NCI-H2081 treated with DMSO at 0.1 percent for 48 hours (cell line): ENCODE data around the gene MAGI1.

Experiments
- DNase-seq: peaks from one replicate; lab custom pipeline; 2025; lab: John Stamatoyannopoulos, UW

Gene MAGI1

GRCh38 chr3:65795166-65795565 is 243.6 kb downstream of the MAGI1 start:
- no peak for DNase-seq

DNA sequence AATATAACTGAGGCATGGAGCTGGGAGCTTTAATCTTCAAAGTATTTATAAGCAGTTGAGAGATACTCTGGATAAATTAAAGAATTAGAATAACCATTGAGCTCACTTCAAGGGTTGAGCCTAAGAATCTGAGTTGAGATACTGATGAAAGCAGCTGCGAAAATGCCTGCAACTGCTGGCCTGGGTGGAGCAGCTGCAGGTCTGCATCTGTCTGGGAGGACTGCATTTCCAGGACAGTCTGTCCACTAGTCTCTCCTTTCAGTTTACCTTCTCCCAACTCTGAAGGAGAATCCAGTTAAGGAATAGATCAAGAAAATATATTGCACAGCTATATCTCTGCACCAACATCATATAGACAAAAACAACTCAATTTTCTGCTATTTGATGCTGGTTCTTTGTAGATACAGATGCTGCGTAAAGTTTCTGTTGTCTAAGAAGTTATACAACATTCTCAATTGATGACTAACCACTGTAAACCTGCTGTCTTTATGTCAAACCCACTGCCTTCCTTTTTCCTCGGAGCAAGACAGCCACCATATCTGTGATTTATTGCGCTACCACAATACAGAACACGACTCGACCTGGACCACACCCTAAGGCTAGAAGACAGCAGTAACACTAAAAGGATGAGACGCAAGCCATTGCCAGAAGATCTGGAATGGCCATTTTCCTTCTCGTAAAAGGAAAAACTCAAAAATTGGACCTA is 245.1 kb downstream of the MAGI1 start:
- no peak for DNase-seq

DNA sequence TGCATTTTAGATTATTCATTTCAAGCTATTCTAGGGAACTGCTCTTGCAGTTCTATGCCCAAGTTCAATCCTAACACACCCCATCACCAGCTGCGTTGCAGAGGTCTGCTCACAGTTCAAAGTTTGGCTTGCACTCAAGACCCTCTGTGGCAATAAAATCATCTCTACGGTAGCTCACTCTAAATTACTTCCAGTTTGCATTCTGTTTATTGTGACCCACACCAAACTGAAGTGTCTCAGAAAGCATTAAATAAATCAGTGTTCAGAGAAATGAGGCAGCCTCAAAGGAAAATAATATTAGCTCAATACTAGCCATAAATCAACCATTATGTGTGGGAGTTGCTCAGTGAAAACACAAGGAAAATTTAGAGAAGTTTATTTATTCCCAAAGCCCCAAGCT is 250.3 kb downstream of the MAGI1 start:
- no peak for DNase-seq

DNA sequence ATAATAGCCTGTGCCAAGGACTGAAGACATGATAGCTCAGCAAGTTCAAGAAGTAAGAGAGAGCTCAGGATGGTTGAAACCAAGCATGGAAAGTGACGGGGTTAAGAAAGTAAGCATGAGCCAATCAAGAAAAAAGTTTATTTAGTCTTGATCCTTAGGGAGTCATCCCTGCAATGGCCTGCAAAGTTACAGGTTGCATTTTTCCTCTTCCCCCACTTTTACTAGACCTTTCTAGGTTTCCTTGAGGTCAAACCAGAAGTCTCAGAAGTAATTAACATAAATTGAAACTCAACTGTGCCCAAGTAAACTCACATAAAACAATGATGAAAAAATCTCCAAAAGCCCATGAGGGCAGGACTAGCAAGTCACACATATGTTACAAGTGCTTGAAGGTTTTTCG is 250.9 kb downstream of the MAGI1 start:
- no peak for DNase-seq

DNA sequence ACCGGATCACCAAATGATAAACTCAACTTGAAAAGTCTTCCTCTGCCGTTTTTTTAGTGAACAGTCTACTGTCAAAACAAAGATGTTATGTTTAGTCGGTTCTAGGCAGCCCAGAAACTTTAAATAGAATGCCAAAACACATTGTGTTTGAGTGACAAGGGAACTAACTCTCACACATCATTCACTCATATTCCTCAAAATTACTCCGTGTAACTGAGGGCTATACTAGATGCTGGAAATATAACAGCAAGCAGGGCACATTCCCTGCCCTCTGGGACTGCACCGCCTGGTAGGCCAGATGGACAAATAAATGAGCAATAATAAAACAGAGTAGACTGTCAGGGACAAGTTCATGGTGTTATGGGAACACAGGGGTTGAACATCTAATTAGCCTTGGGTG is 251.4 kb downstream of the MAGI1 start:
- no peak for DNase-seq

DNA sequence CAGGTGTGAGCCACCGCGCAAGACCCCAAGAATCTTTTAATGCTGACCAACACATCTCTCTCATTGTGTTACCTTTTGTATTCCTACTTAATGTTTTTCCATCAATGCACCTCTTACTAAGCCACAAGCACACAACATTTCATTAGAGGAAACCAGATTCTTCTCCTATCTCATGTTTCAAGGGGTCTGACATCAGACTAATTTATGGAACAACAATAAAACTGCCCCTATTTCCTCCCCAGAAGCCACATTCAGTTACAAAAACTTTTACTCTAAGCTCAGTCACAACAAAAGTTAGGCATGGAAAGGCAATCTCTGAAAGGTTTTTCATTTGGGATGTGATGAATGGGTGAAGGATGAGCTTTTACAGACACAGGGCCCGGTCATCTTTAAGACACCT is 251.8 kb downstream of the MAGI1 start:
- no peak for DNase-seq

- DNase-seq: no peak
Observed at GRCh38 chr3:65785065-65785645, 253.6 kb downstream of the MAGI1 start.

DNA sequence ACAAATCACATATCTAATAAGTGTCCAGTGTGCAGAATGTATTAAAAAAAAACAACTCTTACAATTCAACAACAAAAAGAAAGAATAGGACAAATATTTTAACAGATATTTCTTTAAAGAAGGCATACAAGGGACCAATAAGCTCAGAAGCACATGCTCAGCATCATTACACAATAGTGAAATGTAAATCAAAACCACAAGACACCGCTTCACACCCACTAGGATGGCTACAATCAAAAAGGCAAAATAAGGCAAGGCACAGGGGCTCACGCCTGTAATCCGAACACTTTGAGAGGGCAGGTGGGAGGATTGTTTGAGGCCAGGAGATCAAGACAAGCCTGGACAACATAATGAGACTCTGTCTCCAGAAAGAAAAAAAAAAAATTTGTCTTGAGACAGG is 255.6 kb downstream of the MAGI1 start:
- DNase-seq: no peak

DNA sequence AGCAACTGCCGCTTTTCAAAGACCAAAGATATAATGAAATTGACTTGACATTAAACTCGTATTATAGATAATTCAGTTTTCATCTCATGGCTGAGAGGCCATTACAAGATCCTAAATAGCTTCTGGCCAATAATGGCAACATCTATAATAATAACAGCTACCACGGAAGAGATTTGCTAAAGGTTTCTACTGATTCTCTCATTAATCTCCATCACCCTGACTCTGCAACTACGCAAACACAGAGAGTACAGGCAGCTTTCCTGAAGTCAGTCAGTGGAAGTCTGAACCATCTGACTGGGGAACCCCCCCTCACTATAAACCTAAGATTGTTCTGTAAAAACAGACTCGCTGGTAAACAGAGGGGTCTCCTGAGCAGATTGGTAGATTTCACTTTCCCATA is 257.1 kb downstream of the MAGI1 start:
- DNase-seq: no peak

- no peak for DNase-seq
Observed at GRCh38 chr3:65779390-65779789, 259.3 kb downstream of the MAGI1 start.

GRCh38 chr3:65778968-65779367 is 259.8 kb downstream of the MAGI1 start:
- no peak for DNase-seq

GRCh38 chr3:65777050-65777449 is 261.7 kb downstream of the MAGI1 start:
- no peak for DNase-seq

DNA sequence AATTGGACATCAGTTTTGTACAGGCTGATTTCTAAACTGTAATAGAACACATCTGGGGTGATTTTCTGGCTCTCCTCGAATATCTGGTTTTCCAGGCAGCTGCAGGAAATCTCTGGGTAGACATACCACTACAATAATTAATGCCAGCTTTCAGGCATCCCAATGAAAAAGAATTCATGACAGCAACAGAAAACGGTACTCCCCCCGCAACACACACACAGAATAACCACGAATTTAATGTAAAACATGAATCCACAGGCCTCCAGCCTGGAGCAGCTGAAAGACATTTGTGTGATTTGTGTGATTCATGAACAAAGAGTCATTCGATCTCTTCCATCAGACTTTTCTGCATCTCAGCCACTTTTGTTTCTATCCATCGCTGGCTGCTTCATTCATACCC is 262.2 kb downstream of the MAGI1 start:
- no peak for DNase-seq

GRCh38 chr3:65776081-65776480 is 262.6 kb downstream of the MAGI1 start:
- DNase-seq: no peak

DNA sequence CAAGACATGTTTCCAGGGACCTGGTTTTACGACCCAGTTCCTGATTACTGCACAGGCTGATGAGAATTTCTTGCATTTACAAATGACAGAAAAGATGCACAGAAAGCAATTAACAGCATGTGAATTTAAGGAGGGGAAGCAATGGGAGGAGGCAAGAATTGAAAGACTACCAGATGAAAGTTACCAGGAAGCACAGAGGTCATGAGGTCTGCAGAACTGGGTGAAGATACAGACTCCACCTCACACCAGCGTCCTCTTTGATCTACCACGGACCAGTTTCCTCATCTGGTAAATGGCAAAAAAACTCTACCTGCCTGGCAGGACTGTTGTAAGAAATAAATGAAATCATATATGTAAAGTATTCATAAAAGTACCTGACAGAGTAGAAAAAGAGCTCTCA is 266.0 kb downstream of the MAGI1 start:
- no peak for DNase-seq

GRCh38 chr3:65767551-65767950 is 271.2 kb downstream of the MAGI1 start:
- DNase-seq: no peak

- DNase-seq: no peak
Observed at GRCh38 chr3:65762235-65762580, 276.5 kb downstream of the MAGI1 start.

- DNase-seq: no peak
Observed at GRCh38 chr3:65761446-65762234, 277.1 kb downstream of the MAGI1 start.

DNA sequence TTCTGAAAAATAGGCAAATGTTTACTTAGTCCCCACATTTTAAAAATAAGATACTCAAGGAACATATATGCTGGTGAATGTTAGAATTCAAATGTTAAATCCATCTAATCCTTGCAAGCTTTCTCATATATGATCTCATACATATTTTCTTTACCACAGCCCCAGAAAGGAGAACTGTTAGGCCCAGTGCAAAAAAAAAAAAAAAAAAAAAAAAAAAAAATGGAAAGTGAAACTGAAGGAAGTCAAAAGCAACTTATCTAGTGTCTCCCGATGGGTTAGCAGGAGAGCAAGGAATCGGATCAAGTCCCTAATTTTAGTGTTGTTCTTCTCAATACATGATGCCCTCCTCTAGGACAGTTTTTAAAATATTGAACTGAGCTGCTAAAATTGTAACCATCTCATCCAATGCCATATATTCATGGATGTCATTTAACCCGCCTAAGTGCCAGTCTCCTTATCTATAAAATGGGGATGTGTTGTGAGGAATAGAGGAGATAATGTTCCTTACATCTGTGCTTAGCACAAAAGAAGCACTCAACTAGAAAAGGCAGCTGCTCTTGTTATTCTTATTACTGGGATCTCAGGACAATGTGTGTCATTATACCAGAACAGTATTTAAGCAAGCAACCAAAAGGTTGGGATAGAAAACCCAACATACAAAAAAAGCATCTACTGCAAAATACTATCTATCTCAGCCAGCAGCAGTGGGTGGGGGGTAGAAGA is 279.7 kb downstream of the MAGI1 start:
- DNase-seq: no peak

- DNase-seq: no peak
Observed at GRCh38 chr3:65758438-65758837, 280.3 kb downstream of the MAGI1 start.

DNA sequence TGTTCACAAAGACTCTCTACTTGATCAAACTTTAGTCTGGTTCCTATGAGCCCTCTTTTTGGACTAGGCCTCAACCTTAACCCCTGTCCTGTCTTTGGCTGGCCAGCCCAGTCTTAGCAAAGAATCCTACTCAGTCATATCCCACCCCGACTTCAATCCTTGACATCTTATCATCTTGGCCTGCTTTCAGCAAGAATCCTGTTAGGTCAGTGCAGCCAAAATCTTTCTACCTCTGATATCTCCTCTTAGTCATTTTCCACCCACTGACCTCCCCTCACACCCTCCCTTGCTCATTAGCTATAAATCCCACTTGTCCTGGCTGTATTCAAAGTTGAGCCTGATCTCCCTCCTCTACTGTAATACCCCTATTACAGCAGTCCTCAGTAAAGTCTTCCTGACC is 286.1 kb downstream of the MAGI1 start:
- no peak for DNase-seq

DNA sequence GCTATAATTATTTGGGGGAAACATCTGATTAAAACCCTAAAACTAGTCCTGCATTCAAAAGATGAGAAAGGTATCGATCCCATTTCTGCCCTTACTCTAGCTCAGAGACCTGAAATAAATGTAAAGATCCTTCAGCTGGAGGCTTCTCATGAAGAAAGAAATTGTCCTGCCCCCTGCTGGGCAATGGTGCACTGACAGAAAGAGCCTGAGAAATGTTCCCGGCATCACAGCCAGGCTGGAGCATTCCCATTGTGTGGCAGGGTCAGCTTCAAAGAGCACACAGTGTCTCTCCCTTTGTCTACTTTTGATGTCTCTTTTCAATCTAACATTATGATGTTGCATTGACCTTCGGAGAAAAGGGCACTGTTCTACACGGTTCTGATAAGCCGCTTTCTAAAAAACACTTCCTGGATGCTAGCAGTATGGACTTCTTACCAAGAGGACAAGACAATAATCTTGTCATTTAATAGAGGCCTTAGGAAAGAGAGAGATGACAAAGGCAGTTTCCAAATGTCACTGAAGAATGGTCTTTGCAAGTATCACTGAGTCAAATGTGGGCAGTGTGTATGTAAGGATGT is 287.5 kb downstream of the MAGI1 start:
- no peak for DNase-seq
